Measurements from ENCODE around the gene SDK2. TPM values are rescaled to one million over a fixed set of nuclear protein-coding genes. Genes with fewer than 3 reads are reported as not detected.

SDK2 gene
- total and polyA plus RNA-seq, 2 of the 8 experiments (the other 6 are each of a cell fraction or from before 2014, with no cell fraction given): 3.9 to 4.1 TPM

GRCh38 chr17:73380439-73381106 lies 263.7 kb downstream of the SDK2 start:
- Histone ChIP-seq H2BK12ac (ENCODE audit: low read depth, low read length) (no peak overlapping the region; the same call in 1 of the 2 replicates), H2BK120ac (replicated peaks; ENCODE audit: low read depth, low read length) (no peak overlapping the region), H4K5ac (ENCODE audit: insufficient read length, low read depth, low read length) (no peak overlapping the region), H2BK15ac (ENCODE audit: low read length) (no peak overlapping the region), H3K23ac (ENCODE audit: insufficient read length) (no peak overlapping the region), H3K4me1 (replicated peaks in 1 of 4; ENCODE audit: control insufficient read depth in 3 of 4, insufficient read depth in 4 of 4, low read length in 3 of 4) (no peaks in the 10 kb centered on the region; a peak in 2 of 7 replicates), H3K14ac (ENCODE audit: insufficient read length) (no peak overlapping the region), H4K20me1 (replicated peaks in 1 of 2; ENCODE audit: control insufficient read depth in 1 of 2, insufficient read depth in 2 of 2, low read length in 2 of 2) (peaks cover 0 to 1% of the 10 kb centered on the region in 2 experiments), H3K23me2 (ENCODE audit: low read depth, low read length) (no peaks in the 10 kb centered on the region), H3K18ac (ENCODE audit: extremely low read depth, low read length) (no peak overlapping the region), H3K4me2 (ENCODE audit: insufficient read depth in 1 of 2, low read depth in 2 of 2, low read length in 2 of 2) (no peak overlapping the region), H4K8ac (ENCODE audit: extremely low read depth, insufficient read depth, low read length) (peak overlapping the region; percentile 29; the same call in 1 of the 2 replicates), H2AFZ (ENCODE audit: low read length) (no peak overlapping the region), H3K9ac (replicated peaks in 1 of 4; ENCODE audit: extremely low read depth in 1 of 4, low read depth in 3 of 4, low read length in 3 of 4) (no peak overlapping the region), H3K4ac (replicated peaks; ENCODE audit: insufficient read length, low read depth, low read length) (no peak overlapping the region), H3K27me3 (replicated peaks in 1 of 4; ENCODE audit: control insufficient read depth in 3 of 4, extremely low read depth in 1 of 4, insufficient read depth in 3 of 4, low read length in 3 of 4) (no peaks in the 10 kb centered on the region), H3K56ac (replicated peaks; ENCODE audit: insufficient read length, low read depth, low read length) (no peak overlapping the region), H3K79me1 (ENCODE audit: low read depth, low read length) (no peaks in the 10 kb centered on the region), H3K9me3 (ENCODE audit: insufficient read depth in 2 of 2, low read depth in 1 of 2, low read length in 1 of 2) (no peaks in the 10 kb centered on the region), H3K36me3 (ENCODE audit: control insufficient read depth in 2 of 4, insufficient read depth in 4 of 4, low read length in 3 of 4) (peaks cover 0 to 9% (median 0%) of the 10 kb centered on the region in 4 experiments; a peak in 3 of 8 replicates), H3K79me2 (ENCODE audit: control insufficient read depth in 1 of 2, insufficient read depth in 2 of 2, low read length in 2 of 2) (no peaks in the 10 kb centered on the region), H2BK5ac (ENCODE audit: low read depth, low read length) (peak overlapping the region; percentile 81; the same call in 1 of the 2 replicates), H2AK5ac (ENCODE audit: low read depth, low read length) (no peak overlapping the region), H3K27ac (ENCODE audit: low read depth, low read length) (no peak overlapping the region), H2BK20ac (ENCODE audit: low read length) (no peak overlapping the region), H4K91ac (replicated peaks; ENCODE audit: insufficient read length, low read length) (no peak overlapping the region), H3K4me3 (ENCODE audit: extremely low read depth in 1 of 4, insufficient read depth in 2 of 4, low read depth in 3 of 4, low read length in 4 of 4) (no peak overlapping the region)
- TF ChIP-seq ATF3 (IDR thresholded peaks at IDR 0.05; ENCODE audit: insufficient read depth, low read depth, low read length): no peak
- TF ChIP-seq POLR2A (IDR thresholded peaks at IDR 0.05; ENCODE audit: control extremely low read depth in 1 of 2, low read depth in 2 of 2, low read length in 2 of 2): no peak
- FAIRE-seq (no peak), DNase-seq (ENCODE audit: low read depth in 1 of 2, low spot score in 2 of 2) (no peak)
- ChIA-PET CTCF (ENCODE audit: partially characterized antibody) (interaction anchor here (0.6 to 4.2 kb wide), 3 partner anchors 11 to 49 kb away, joined by 3 to 28 read pairs (median 3); no protein-coding TSS in a partner anchor), POLR2A (ENCODE audit: partially characterized antibody) (interaction anchor here (1.0 kb wide), 1 partner anchor 118 kb away, joined by 4 read pairs; the partner anchor contains the start of gene CPSF4L)
- 79% methylated on average over 24 of the region's 29 CpGs; no CpG with 5 or more reads in 1 of the 2 experiments for WGBS, 2 experiments (ENCODE audit: extremely low coverage in 1 of 2, insufficient coverage in 1 of 2, insufficient read length in 1 of 2, insufficient replicate concordance in 2 of 2, low coverage in 1 of 2, low lambda C conversion rate in 2 of 2, missing lambda C conversion rate in 1 of 2)
